Activated CD8-positive, alpha-beta memory T cell treated with anti-CD3 and anti-CD28 coated beads, Interleukin-2, amount 50 U/mL, for 1 hour (primary cell): ENCODE measurements around the gene IL17RA.

Source experiments
- DNase-seq: peaks from one replicate; pipeline ENCODE4 v3.0.0-alpha.2; 2020; ENCODE audit errors: extremely low read depth

IL17RA gene

DNA sequence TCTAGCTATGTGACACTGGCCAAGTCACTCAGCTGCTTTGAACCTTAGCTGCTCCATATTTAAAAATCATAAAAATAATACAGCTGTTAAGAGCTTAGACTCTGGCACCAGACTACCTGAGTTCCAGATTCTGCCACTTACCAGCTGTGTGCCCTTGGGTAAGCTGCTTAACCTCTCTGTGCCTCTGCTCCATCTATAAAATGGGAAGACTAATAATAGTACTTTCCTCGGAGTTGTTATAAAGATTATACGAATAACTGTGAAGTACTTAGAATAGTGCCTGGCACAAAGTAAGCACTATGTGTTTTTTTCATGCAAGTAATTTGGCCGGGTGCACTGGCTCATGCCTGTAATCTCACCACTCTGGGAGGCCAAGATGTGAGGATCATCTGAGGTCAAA is 72.9 kb downstream of the IL17RA start:
- DNase-seq: no peak

DNA sequence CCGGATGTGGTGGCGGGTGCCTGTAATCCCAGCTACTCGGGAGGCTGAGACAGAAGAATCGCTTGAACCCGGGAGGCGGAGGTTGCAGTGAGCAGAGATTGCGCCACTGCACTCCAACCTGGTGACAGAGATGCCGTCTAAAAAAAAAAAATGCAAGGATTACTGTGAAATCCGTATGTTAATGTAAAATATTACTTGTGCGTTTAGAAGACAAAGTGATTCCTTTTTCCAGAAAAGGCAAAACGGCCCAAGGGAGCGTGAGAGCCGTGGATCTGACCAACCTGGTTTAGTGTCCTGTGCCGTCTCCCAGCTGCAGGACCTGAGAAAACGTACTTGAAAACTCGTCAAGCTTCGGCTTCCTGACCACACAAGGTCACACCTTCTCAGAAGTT is 73.4 kb downstream of the IL17RA start:
- DNase-seq: no peak

DNA sequence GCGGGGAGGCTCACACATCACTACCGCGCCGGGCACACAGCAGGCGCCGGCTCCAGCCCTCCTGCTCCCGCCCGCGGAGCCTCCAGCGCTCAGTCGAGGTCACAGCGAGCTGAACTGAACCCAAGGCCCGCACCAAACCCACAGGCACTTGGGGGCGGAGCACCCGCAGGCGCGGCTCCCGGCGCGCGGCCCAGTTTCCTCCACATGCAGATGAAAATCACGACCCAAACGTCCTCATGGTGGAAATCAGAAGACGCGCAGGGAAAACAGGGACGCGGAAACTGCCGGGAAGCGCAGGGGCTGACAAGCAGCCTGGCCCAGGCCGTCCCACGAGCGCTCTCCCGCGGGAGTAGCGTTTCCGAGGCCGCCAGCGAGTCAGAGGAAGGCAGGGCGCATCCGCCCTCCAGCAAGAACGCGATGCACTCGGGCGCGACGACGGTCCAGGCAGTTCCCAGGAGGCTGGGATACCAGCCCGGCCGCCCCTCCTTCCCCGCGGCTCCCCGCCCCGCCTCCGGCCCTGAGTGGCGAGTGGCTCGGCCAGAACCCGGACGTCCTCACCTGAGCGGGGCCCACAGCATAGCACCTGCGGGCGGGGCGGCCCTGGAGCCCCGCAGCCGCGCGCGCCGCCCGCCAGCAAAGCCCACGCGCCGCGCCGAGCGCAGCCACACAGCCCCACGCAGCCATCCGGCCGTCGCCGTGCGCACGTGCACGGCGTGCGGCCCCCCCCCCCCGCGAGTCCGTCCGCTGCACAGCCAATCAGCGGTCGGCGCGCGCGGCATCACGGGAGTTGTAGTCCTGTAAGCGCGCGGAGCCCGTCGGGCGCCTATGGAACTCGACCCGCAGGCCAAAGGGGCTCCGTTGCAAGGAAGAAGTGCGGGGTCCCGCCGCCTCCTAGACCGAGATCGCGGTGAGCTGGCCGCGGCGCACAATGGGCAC is 74.0 kb downstream of the IL17RA start, which contains the start of gene HDHD5:
TSS of gene HDHD5 (minus strand) at position 710 of the 936 bp plus-strand sequence. CDS start at position 684, 26 bp downstream.
- peak; percentile 67 for DNase-seq

DNA sequence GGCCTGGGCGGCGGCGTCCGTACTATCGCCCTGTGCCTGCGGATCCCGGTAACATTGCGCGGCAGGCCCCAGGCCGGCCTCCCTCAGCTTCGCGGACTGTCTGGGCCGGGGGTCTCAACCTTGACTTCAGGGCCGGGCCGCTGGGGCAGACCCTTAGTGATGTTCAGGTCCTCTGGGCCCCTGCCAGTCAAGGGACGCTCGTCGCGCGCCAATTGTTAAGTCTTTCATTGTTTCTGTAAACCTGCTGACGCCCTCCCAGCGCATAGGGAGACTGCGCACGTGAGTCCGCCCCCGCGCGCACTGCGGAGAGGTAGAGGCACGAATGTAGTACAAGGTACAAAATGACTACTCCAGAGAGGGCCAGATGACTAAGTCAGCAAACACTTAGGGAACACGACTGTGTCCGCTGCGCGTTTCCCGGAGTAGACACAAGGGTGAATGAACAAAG is 74.7 kb downstream of the IL17RA start:
- no peak for DNase-seq

DNA sequence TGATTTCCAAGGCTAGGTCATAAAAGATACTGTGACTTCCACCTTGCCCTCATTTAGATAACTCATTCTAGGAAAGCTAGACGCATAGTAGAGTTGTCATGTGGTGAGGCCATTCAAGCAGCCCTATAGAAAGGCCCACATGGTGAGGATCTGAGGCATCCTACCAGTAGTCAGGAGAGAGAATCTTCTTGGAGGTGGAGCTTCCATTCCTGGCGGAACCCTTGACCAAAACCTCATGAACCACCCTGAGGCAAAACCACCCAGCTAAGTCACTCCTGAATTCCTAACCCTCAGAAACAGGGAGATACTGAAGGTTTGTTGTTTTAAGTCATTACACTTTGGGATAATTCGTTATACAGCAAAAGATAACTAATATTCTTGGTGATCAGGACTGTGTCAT is 77.2 kb downstream of the IL17RA start:
- no peak for DNase-seq

DNA sequence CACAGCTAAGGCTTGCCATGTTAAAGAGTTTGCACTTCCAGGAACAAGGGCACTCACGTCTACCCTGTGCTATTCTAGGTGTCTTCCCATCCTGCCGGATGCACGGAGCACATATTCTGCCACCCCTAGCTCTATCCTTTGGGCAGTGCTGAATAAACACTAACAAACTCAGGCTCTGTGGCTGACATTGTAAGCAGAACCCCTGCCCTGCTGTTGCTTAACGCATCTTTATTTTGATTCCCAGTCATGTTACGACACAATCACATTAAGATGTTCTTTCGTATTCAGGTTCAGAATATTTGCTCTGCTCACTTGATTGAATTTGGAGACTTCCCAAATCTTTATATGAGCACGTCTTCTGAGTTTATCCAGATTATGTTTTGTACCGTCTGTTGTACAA is 77.9 kb downstream of the IL17RA start:
- no peak for DNase-seq

DNA sequence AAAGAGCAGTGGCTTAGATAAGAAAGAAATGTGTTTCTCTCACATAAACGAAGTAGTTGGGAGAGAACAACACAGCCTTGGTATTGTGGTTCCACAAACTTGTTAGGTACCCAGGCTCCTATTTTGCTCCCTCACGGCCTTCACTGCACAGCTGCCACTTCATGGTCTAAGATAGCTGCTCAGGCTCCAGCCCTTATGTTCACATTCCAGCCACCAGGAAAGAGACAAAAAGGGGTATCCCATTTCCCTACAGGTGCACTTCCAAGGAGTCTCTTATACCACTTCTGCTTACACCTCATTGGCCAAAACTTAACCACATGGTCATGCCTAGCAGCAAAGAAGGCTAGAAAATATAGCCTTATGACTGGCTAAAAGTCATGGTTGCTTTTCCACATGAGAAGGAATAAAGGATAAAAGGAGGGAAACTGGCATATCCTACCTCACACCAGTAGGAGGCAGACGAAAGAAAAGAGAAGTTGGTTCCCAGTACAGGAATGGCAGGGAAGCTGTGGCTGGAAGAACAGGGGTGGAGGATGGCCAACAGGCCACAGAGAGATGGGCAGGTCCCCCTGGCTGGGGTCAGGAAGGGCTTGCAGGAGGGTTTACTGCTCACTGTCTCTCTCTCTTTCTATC is 79.7 kb downstream of the IL17RA start:
- no peak for DNase-seq
